Naive B cell (primary cell): Measurements from ENCODE around the gene ZCCHC7. TPM values are rescaled to one million over a fixed set of nuclear protein-coding genes. Genes with fewer than 3 reads are reported as not detected.

Source experiments
- ATAC-seq, 2 donors: fragments of 150-1000 bp; cut with Tn5 transposase; 2 replicates each; pipeline ENCODE4 v1.10.0; 2021; ENCODE audit warnings: low read depth in 2 of 2, mild to moderate bottlenecking in 2 of 2, moderate library complexity in 2 of 2
- DNase-seq: peaks from one replicate; pipeline ENCODE4 v3.0.0; 2022
- H3K27ac Mint-ChIP-seq, 6 donors: one replicate each; pipeline ENCODE4 v1.8.0; 2020 to 2022; ENCODE audit warnings: mild to moderate bottlenecking in 6 of 6, mixed read lengths in 6 of 6, moderate library complexity in 5 of 6, inconsistent platforms in 2 of 6
- H3K27me3 Mint-ChIP-seq, 3 donors: one replicate each; pipeline ENCODE4 v1.8.0; 2021 to 2022; ENCODE audit warnings: mixed read lengths in 3 of 3, mild to moderate bottlenecking in 1 of 3
- H3K36me3 Mint-ChIP-seq, 2 donors: one replicate each; pipeline ENCODE4 v1.8.0; 2020 to 2022; ENCODE audit warnings: mixed read lengths in 2 of 2, inconsistent platforms in 1 of 2, mild to moderate bottlenecking in 1 of 2
- H3K4me1 Mint-ChIP-seq, 3 donors: one replicate each; pipeline ENCODE4 v1.8.0; 2020 to 2022; ENCODE audit warnings: mixed read lengths in 3 of 3, inconsistent platforms in 1 of 3, mild to moderate bottlenecking in 1 of 3, moderate library complexity in 1 of 3
- H3K4me3 Mint-ChIP-seq, 8 donors: one replicate each; pipeline ENCODE4 v1.8.0; 2020 to 2022; ENCODE audit warnings: mild to moderate bottlenecking in 8 of 8, mixed read lengths in 8 of 8, moderate library complexity in 8 of 8, inconsistent platforms in 2 of 8
- H3K9me3 Mint-ChIP-seq, 7 donors: one replicate each; pipeline ENCODE4 v1.8.0; 2020 to 2022; ENCODE audit warnings: mixed read lengths in 7 of 7, mild to moderate bottlenecking in 5 of 7, inconsistent platforms in 2 of 7, moderate library complexity in 1 of 7
- polyA plus RNA-seq, 6 donors: library from polyadenylated mRNA; unstranded; fragments of 300-500 nt; fragmentation: Illumina TruSeq; gene quantifications; one replicate each; pipeline ENCODE4 v1.2.3, GENCODE V29; 2021; ENCODE audit warnings: low read depth in 6 of 6

ZCCHC7 gene
- polyA plus RNA-seq, 6 donors from 2014 or later: 156 to 214 (median 187) TPM

GRCh38 chr9:37348917-37349316 lies 228.5 kb downstream of the ZCCHC7 start:
- H3K9me3 Mint-ChIP-seq: no peaks in the 10 kb centered on the region
- H3K27me3 Mint-ChIP-seq: no peaks in the 10 kb centered on the region
- H3K36me3 Mint-ChIP-seq: peaks cover 28 to 53% of the 10 kb centered on the region in 2 donors
- peaks cover 29 to 40% (median 36%) of the 10 kb centered on the region in 3 donors for H3K4me1 Mint-ChIP-seq
- ATAC-seq: no peak
- H3K27ac Mint-ChIP-seq: peak overlapping the region in 4 of 6 donors; percentile 20 to 84 (median 67)
- DNase-seq: no peak
- no peak overlapping the region for H3K4me3 Mint-ChIP-seq

DNA sequence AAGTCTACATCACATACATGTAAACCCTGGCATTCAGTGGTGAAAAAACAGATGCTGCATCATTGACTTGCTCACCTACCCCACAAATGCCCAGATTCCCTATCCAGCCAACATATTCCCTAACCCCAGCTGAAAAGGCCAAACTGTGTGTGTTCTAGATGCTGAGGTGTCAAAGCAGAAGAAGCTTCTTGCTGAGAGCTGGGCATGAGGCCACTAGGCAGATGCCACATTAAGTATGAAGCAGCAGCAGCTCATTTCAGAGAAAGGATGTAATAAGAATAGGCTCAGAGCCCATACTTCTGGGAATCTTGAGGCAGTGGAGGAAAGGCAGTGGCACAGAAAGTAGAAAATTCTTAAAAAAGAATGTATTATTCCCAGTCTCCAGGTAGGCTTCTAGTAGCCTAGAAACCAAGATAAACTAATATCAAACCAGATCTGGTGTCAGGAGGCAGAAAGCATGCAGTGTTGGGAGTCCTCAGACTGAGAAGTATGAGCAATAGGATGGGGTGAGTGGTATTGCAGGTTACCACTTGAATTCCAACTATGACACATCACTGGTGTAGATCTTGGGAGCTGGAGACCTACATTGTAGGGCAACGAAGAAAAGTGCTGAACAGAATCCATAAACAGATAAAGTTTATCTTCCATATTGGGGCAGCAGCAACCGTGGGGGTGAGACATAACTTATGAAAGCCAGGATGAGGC lies 230.3 kb downstream of the ZCCHC7 start:
- Mint-ChIP-seq H3K9me3 (no peaks in the 10 kb centered on the region), H3K36me3 (peaks cover 28 to 48% of the 10 kb centered on the region in 2 donors), H3K4me3 (no peak overlapping the region), H3K4me1 (peaks cover 29 to 37% (median 34%) of the 10 kb centered on the region in 3 donors), H3K27ac (peak overlapping the region; percentile 38 to 91 (median 64)), H3K27me3 (no peaks in the 10 kb centered on the region)
- ATAC-seq (no peak), DNase-seq (no peak)

- H3K9me3 Mint-ChIP-seq: no peaks in the 10 kb centered on the region
- DNase-seq: no peak
These were observed 233.4 kb downstream of the ZCCHC7 start for GRCh38 chr9:37353791-37354190.

GRCh38 chr9:37362430-37362829 lies 242.1 kb downstream of the ZCCHC7 start:
- Mint-ChIP-seq H3K4me1 (peaks cover 43 to 67% (median 48%) of the 10 kb centered on the region in 3 donors), H3K4me3 (peak overlapping the region in 2 of 8 donors; percentile 12 to 67), H3K9me3 (peaks cover 0 to 3% (median 0%) of the 10 kb centered on the region in 7 donors), H3K27me3 (no peaks in the 10 kb centered on the region), H3K27ac (peak overlapping the region in 5 of 6 donors; percentile 74 to 94 (median 87)), H3K36me3 (peaks cover 15 to 29% of the 10 kb centered on the region in 2 donors)
- no peak for ATAC-seq
- DNase-seq: no peak

More at GRCh38 chr9:37353791-37354190, 233.4 kb downstream of the ZCCHC7 start:
- ATAC-seq: no peak
- peak overlapping the region in 4 of 6 donors; percentile 26 to 91 (median 85) for H3K27ac Mint-ChIP-seq
- no peaks in the 10 kb centered on the region for H3K27me3 Mint-ChIP-seq
- H3K4me3 Mint-ChIP-seq: no peak overlapping the region
- peaks cover 20 to 45% of the 10 kb centered on the region in 2 donors for H3K36me3 Mint-ChIP-seq
- H3K4me1 Mint-ChIP-seq: peaks cover 14 to 30% (median 20%) of the 10 kb centered on the region in 3 donors

GRCh38 chr9:37363124-37363523 lies 242.8 kb downstream of the ZCCHC7 start:
- peaks cover 47 to 74% (median 48%) of the 10 kb centered on the region in 3 donors for H3K4me1 Mint-ChIP-seq
- DNase-seq: no peak
- peak overlapping the region; percentile 74 to 94 (median 88) for H3K27ac Mint-ChIP-seq
- H3K4me3 Mint-ChIP-seq: peak overlapping the region in 2 of 8 donors; percentile 10 to 30
- no peaks in the 10 kb centered on the region for H3K27me3 Mint-ChIP-seq
- peaks cover 0 to 3% (median 0%) of the 10 kb centered on the region in 7 donors for H3K9me3 Mint-ChIP-seq
- no peak for ATAC-seq
- peaks cover 15 to 29% of the 10 kb centered on the region in 2 donors for H3K36me3 Mint-ChIP-seq

DNA sequence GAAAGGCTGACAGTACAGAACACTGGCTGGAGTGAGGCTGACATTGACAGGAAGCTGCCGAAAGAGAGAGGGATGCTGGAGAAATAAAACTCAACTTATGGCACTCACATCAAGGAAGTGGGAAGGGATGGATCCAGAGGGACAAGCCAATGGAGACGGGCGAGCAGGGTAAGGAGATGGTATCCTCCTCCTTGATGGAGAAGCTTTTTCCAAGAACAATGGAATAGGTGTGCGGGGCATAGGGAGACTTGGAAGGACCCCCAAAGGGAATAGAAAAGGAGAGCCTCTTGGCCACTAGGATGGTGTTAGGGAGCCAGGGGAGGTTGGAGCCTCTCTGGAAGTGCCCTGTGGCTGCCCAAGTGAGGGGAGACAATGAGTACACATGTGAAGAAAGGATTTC lies 243.8 kb downstream of the ZCCHC7 start:
- H3K4me3 Mint-ChIP-seq: peak overlapping the region in 1 of 8 donors; percentile 40
- peak overlapping the region in 5 of 6 donors; percentile 16 to 92 (median 74) for H3K27ac Mint-ChIP-seq
- ATAC-seq: no peak
- H3K27me3 Mint-ChIP-seq: no peaks in the 10 kb centered on the region
- peaks cover 48 to 80% (median 50%) of the 10 kb centered on the region in 3 donors for H3K4me1 Mint-ChIP-seq
- DNase-seq: no peak
- H3K36me3 Mint-ChIP-seq: peaks cover 8 to 24% of the 10 kb centered on the region in 2 donors
- H3K9me3 Mint-ChIP-seq: peaks cover 0 to 3% (median 0%) of the 10 kb centered on the region in 7 donors

DNA sequence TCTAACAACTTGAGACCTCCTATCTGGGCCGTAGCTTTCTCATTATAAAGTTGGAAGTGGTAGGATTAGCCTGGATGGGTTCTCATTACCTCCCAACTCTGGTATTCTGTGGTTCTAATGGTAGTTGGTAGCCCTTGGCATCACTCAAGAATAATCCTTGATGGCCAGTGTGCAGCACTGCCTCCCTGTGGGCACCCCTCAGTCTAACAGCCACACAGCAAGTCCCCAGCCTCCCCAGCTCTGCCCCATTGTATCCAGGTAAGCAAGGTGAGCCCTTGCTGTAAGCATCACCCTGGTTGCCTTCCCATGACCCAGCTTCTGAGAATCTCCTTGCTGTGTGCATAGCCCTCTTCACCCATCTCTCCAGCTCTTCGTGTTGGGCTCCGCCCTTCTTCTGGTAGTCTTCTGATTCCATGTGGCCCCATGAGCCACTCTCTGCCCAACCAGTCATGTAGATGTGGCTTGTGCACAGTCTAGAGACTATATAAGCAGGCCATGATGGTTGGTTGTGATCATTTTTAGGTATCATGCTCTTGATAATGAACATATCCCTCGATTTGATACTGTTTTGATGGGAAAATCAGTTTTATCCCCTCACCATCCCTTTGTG lies 244.5 kb downstream of the ZCCHC7 start:
- H3K36me3 Mint-ChIP-seq: peaks cover 8 to 17% of the 10 kb centered on the region in 2 donors
- H3K27ac Mint-ChIP-seq: peak overlapping the region in 5 of 6 donors; percentile 74 to 92 (median 90)
- peaks cover 0 to 7% (median 0%) of the 10 kb centered on the region in 7 donors for H3K9me3 Mint-ChIP-seq
- H3K27me3 Mint-ChIP-seq: no peaks in the 10 kb centered on the region
- H3K4me1 Mint-ChIP-seq: peaks cover 54 to 84% (median 55%) of the 10 kb centered on the region in 3 donors
- ATAC-seq: peak in 1 of 2 donors; percentile 20
- H3K4me3 Mint-ChIP-seq: peak overlapping the region in 1 of 8 donors; percentile 80
- DNase-seq: no peak

- DNase-seq (peak; percentile 82), ATAC-seq (peak; percentile 69 to 70)
- Mint-ChIP-seq H3K36me3 (no peaks in the 10 kb centered on the region), H3K4me1 (peaks cover 66 to 95% (median 73%) of the 10 kb centered on the region in 3 donors), H3K27me3 (no peaks in the 10 kb centered on the region), H3K4me3 (peak overlapping the region; percentile 48 to 91 (median 78)), H3K27ac (peak overlapping the region; percentile 93 to 100 (median 97)), H3K9me3 (peaks cover 0 to 3% (median 0%) of the 10 kb centered on the region in 7 donors)
These were observed 249.3 kb downstream of the ZCCHC7 start for GRCh38 chr9:37369671-37370070.

DNA sequence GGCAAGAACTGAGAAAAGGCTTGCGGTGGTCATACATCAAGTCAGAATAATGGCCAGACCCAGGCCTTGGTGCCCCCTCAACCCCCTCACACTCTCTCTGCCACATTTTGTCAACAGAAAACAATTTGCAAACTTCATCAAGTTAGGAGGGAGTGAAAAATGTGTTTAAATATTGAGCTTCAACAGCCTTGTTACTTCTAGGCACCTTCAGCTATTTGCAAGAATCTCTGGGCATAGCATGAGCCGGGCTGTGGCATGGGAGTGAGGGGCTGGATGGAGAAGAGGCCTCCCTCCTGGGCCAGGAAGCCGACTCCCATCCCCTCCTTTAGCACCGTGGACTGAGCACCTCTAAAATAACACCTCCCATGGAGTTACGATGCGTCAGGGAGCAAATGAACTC lies 249.9 kb downstream of the ZCCHC7 start:
- peaks cover 0 to 3% (median 0%) of the 10 kb centered on the region in 7 donors for H3K9me3 Mint-ChIP-seq
- no peaks in the 10 kb centered on the region for H3K27me3 Mint-ChIP-seq
- peak overlapping the region; percentile 48 to 91 (median 78) for H3K4me3 Mint-ChIP-seq
- H3K27ac Mint-ChIP-seq: peak overlapping the region; percentile 93 to 100 (median 97)
- no peak for ATAC-seq
- no peaks in the 10 kb centered on the region for H3K36me3 Mint-ChIP-seq
- DNase-seq: no peak
- peaks cover 66 to 95% (median 74%) of the 10 kb centered on the region in 3 donors for H3K4me1 Mint-ChIP-seq

- H3K27me3 Mint-ChIP-seq: no peaks in the 10 kb centered on the region
- H3K9me3 Mint-ChIP-seq: peaks cover 0 to 3% (median 0%) of the 10 kb centered on the region in 7 donors
- ATAC-seq (peak; percentile 51 to 54), DNase-seq (peak; percentile 77)
- peaks cover 69 to 94% (median 77%) of the 10 kb centered on the region in 3 donors for H3K4me1 Mint-ChIP-seq
- peak overlapping the region; percentile 41 to 91 (median 78) for H3K4me3 Mint-ChIP-seq
- H3K36me3 Mint-ChIP-seq: no peaks in the 10 kb centered on the region
- peak overlapping the region; percentile 93 to 100 (median 97) for H3K27ac Mint-ChIP-seq
These were observed 250.7 kb downstream of the ZCCHC7 start for GRCh38 chr9:37370968-37371563.

DNA sequence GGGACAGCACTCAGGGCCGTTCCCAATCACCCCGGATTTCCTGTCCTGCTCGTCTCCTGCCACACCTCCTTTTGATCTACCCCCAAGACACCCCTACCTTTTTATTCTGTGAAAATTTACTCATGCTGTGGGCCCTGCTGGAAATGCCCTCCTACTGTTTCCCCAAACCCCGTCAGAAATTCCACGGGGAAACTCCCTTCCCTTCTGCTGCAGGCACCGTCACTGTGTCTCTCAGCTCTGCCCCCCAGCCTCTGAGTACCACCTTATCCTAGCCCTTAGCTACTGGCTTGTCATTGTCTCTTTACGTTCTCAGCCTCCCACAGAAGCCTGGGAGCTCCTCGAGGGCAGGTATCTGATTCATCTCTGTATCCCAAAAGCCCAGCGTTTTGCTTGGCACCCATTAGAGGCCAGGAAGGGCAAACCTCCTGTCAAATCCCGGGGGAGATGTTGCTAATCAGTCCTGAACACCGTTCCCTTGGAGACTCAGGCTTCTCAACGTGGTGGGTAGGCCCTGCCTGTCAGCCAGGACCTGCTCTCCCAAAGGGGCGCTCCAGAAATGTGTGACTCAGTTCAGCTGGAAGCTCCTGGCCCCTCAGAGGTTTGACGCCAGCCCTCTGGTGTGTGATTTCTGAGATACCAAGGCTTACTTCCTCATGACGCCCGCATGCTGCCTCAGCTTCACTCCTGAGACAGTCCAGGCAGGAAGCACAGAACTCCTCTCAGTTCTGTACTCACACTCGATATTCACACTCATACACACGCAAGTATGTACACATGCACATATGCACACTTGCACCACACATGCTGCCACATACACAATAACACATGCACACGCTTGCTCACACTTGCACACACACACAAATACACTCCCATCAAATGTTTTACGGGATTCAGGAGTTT lies 251.4 kb downstream of the ZCCHC7 start:
- Mint-ChIP-seq H3K4me1 (peaks cover 70 to 94% (median 81%) of the 10 kb centered on the region in 3 donors), H3K36me3 (peaks cover 0 to 5% of the 10 kb centered on the region in 2 donors), H3K9me3 (peaks cover 0 to 3% (median 0%) of the 10 kb centered on the region in 7 donors), H3K4me3 (peak overlapping the region; percentile 44 to 91 (median 78)), H3K27ac (peak overlapping the region; percentile 93 to 100 (median 97)), H3K27me3 (no peaks in the 10 kb centered on the region)
- peak; percentile 52 for DNase-seq
- peak in 1 of 2 donors; percentile 2 for ATAC-seq

DNA sequence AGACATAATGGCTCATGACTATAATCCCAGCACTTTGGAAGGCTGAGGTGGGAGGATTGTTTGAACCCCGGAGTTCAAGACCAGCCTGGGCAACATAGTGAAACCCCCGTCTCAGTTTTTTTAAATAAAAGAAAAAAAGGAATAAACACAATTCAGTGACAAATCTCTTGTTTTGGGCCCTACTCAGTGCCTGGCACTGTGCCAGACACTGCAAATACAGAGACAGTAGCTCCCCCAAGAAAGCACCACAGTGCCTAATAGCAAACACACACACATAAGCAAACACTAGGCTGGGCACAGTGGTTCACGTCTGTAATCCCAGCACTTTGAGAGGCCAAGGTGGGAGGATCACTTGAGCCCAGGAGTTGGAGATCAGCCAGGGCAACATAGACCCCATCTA lies 252.5 kb downstream of the ZCCHC7 start:
- no peak for DNase-seq
- Mint-ChIP-seq H3K27ac (peak overlapping the region; percentile 93 to 100 (median 97)), H3K9me3 (peaks cover 0 to 3% (median 0%) of the 10 kb centered on the region in 7 donors), H3K4me3 (peak overlapping the region in 4 of 8 donors; percentile 72 to 91 (median 78)), H3K36me3 (peaks cover 0 to 8% of the 10 kb centered on the region in 2 donors), H3K27me3 (no peaks in the 10 kb centered on the region), H3K4me1 (peaks cover 80 to 94% (median 82%) of the 10 kb centered on the region in 3 donors)
- ATAC-seq: no peak
